Small intestine (tissue), 7 donors: Measurements from ENCODE around the gene SIMC1. TPM values are rescaled to one million over a fixed set of nuclear protein-coding genes. Genes with fewer than 3 reads are reported as not detected.
A peak's percentile ranks its signal among the peaks of the same experiment; 100 is the strongest.
"Not testable (repeated sequence)": the region's sequence is repeated elsewhere in the genome, so short reads cannot be mapped to it uniquely, and the experiment has no call there.

ENCODE experiments used
- DNase-seq, 2 donors: peaks; one replicate each; pipeline versions ENCODE4 v3.0.0 to v3.0.0-alpha.2; 2013
- FAIRE-seq: peaks from 2 replicates; lab custom pipeline; 2012; peaks lifted over from hg19 to GRCh38; lab: Jason Lieb, UNC
- H3K27ac ChIP-seq, 3 donors: one replicate each; pipeline ENCODE4 v1.5.1; 2013; ENCODE audit warnings: low read length in 2 of 3, mild to moderate bottlenecking in 2 of 3, control low read depth in 1 of 3, inconsistent platforms in 1 of 3, low read depth in 1 of 3, moderate library complexity in 1 of 3
- H3K27me3 ChIP-seq, 3 donors: one replicate each; pipeline ENCODE4 v1.6.1; 2013; ENCODE audit warnings: low read length in 3 of 3, inconsistent platforms in 1 of 3; ENCODE audit not compliant: control insufficient read depth in 3 of 3, insufficient read depth in 3 of 3
- H3K36me3 ChIP-seq, 3 donors: one replicate each; pipeline ENCODE4 v1.6.1; 2013; ENCODE audit warnings: low read length in 3 of 3, inconsistent platforms in 1 of 3, low read depth in 1 of 3, mild to moderate bottlenecking in 1 of 3, moderate library complexity in 1 of 3; ENCODE audit not compliant: control insufficient read depth in 3 of 3, insufficient read depth in 2 of 3
- H3K4me1 ChIP-seq, 3 donors: one replicate each; pipeline ENCODE4 v1.6.1; 2013; ENCODE audit warnings: low read length in 2 of 3, inconsistent platforms in 1 of 3, low read depth in 1 of 3, mild to moderate bottlenecking in 1 of 3, moderate library complexity in 1 of 3; ENCODE audit not compliant: control insufficient read depth in 3 of 3, insufficient read depth in 2 of 3
- H3K4me3 ChIP-seq, 3 donors: one replicate each; pipeline ENCODE4 v1.5.1; 2013; ENCODE audit warnings: low read length in 3 of 3, control low read depth in 1 of 3, inconsistent platforms in 1 of 3, low read depth in 1 of 3, mild to moderate bottlenecking in 1 of 3, moderate library complexity in 1 of 3
- H3K9me3 ChIP-seq, 2 donors: one replicate each; pipeline ENCODE4 v1.6.1; 2013; ENCODE audit warnings: low read depth in 1 of 2, low read length in 1 of 2; ENCODE audit not compliant: control insufficient read depth in 2 of 2, insufficient read depth in 1 of 2
- WGBS, 3 donors: extraction: QIAGEN DNeasy Blood & Tissue Kit; methylation state at CpG; one replicate each; pipeline ENCODE4 v1.1.7; 2013; 5-methylcytosine and 5-hydroxymethylcytosine counted together
- polyA plus RNA-seq, 4 donors: library from polyadenylated mRNA; stranded (reverse) in 3 of 4; unstranded in 1 of 4; fragments of 200-250 nt in 3 of 4; fragments of 120-200 nt in 1 of 4; gene quantifications; one replicate each; pipeline versions ENCODE4 v1.2.1 to v1.2.3, GENCODE V29; 2013
- donor health status: healthy with polysubstance abuse.
- donor health status: control.
- donor health status: control.
- donor health status: Bipolar disorder and iron deficiency.
- donor health status: healthy.

The SIMC1 gene
- polyA plus RNA-seq, 4 donors, result 5.9 to 16.1 (median 10.8) TPM

GRCh38 chr5:176201811-176202210 lies 36.4 kb upstream of the SIMC1 start:
- H3K27me3 ChIP-seq, result peaks cover 0 to 4% (median 0%) of the 10 kb centered on the region in 3 donors
- no peaks in the 10 kb centered on the region for H3K36me3 ChIP-seq
- WGBS, 3 donors, result 94 to 97% (median 96%) methylated on average over 8 of the region's 8 CpGs
- H3K9me3 ChIP-seq, result no peaks in the 10 kb centered on the region
- no peak overlapping the region for H3K27ac ChIP-seq
- DNase-seq (no peak), FAIRE-seq (no peak)
- H3K4me3 ChIP-seq, result no peak overlapping the region
- no peaks in the 10 kb centered on the region for H3K4me1 ChIP-seq

- H3K4me3 ChIP-seq, result no peak overlapping the region
- FAIRE-seq (no peak), DNase-seq (no peak)
- H3K36me3 ChIP-seq, result no peaks in the 10 kb centered on the region
- 76 to 81% (median 80%) methylated on average over 8 of the region's 8 CpGs for WGBS, 3 donors
- peaks cover 0 to 4% (median 0%) of the 10 kb centered on the region in 3 donors for H3K27me3 ChIP-seq
- no peaks in the 10 kb centered on the region for H3K9me3 ChIP-seq
- H3K27ac ChIP-seq, result no peak overlapping the region
- no peaks in the 10 kb centered on the region for H3K4me1 ChIP-seq
These were observed 35.1 kb upstream of the SIMC1 start for GRCh38 chr5:176203086-176203485.

- not testable (repeated sequence) for H3K27me3 ChIP-seq, DNase-seq, H3K4me3 ChIP-seq, FAIRE-seq, H3K27ac ChIP-seq, H3K36me3 ChIP-seq, H3K4me1 ChIP-seq, H3K9me3 ChIP-seq
- 84 to 90% (median 84%) methylated on average over 9 to 10 of the region's 10 CpGs for WGBS, 3 donors
These were observed 34.7 kb upstream of the SIMC1 start for GRCh38 chr5:176203535-176203934.

- H3K36me3 ChIP-seq, FAIRE-seq, H3K27me3 ChIP-seq, H3K4me1 ChIP-seq, DNase-seq, H3K4me3 ChIP-seq, H3K9me3 ChIP-seq: not testable (repeated sequence)
- WGBS, 3 donors, result 87 to 92% (median 90%) methylated on average over 16 to 23 of the region's 23 CpGs
- peak overlapping the region in 1 of 3 donors; percentile 20 for H3K27ac ChIP-seq
These were observed 23.7 kb upstream of the SIMC1 start for GRCh38 chr5:176214466-176215021.

GRCh38 chr5:176216393-176216916 lies 21.8 kb upstream of the SIMC1 start:
- peak; percentile 20 to 91 for DNase-seq
- H3K9me3 ChIP-seq, FAIRE-seq, H3K4me3 ChIP-seq, H3K36me3 ChIP-seq, H3K27me3 ChIP-seq, H3K4me1 ChIP-seq: not testable (repeated sequence)
- H3K27ac ChIP-seq, result peak overlapping the region in 2 of 3 donors; percentile 56 to 78
- WGBS, 3 donors, result 7 to 43% (median 26%) methylated on average over 9 of the region's 9 CpGs

GRCh38 chr5:176217188-176217729 lies 21.0 kb upstream of the SIMC1 start:
- not testable (repeated sequence) for H3K9me3 ChIP-seq, DNase-seq, H3K27me3 ChIP-seq, H3K27ac ChIP-seq, H3K4me1 ChIP-seq, FAIRE-seq, H3K4me3 ChIP-seq, H3K36me3 ChIP-seq
- WGBS, 3 donors, result 62 to 72% (median 72%) methylated on average over 3 to 5 of the region's 5 CpGs

- H3K27me3 ChIP-seq, H3K9me3 ChIP-seq, H3K4me3 ChIP-seq, H3K27ac ChIP-seq, FAIRE-seq, H3K4me1 ChIP-seq, H3K36me3 ChIP-seq: not testable (repeated sequence)
- peak in 1 of 2 donors; percentile 14 for DNase-seq
- 7 to 22% (median 7%) methylated on average over 2 of the region's 2 CpGs for WGBS, 3 donors
These were observed 20.5 kb upstream of the SIMC1 start for GRCh38 chr5:176217764-176218163.

GRCh38 chr5:176222006-176222405 lies 16.2 kb upstream of the SIMC1 start:
- WGBS, 3 donors, result 96 to 98% (median 97%) methylated on average over 8 to 38 of the region's 38 CpGs
- H3K36me3 ChIP-seq, H3K4me1 ChIP-seq, H3K27me3 ChIP-seq, DNase-seq, H3K9me3 ChIP-seq, H3K4me3 ChIP-seq, FAIRE-seq, H3K27ac ChIP-seq: not testable (repeated sequence)
